ENCODE measurements around the gene OR4K15. TPM values are rescaled to one million over a fixed set of nuclear protein-coding genes. Genes with fewer than 3 reads are reported as not detected.
"Not testable (repeated sequence)": the region's sequence is repeated elsewhere in the genome, so short reads cannot be mapped to it uniquely, and the experiment has no call there.

OR4K15 gene, protein sequence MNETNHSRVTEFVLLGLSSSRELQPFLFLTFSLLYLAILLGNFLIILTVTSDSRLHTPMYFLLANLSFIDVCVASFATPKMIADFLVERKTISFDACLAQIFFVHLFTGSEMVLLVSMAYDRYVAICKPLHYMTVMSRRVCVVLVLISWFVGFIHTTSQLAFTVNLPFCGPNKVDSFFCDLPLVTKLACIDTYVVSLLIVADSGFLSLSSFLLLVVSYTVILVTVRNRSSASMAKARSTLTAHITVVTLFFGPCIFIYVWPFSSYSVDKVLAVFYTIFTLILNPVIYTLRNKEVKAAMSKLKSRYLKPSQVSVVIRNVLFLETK
- not detected for total RNA-seq

GRCh38 chr14:19975291-19975690 lies at the start of gene OR4K15:
OR4K15 (plus strand) TSS chr14:19975591; CDS start chr14:19975591, 0 bp downstream.
- DNase-seq (ENCODE audit: low spot score), result no peak

DNA sequence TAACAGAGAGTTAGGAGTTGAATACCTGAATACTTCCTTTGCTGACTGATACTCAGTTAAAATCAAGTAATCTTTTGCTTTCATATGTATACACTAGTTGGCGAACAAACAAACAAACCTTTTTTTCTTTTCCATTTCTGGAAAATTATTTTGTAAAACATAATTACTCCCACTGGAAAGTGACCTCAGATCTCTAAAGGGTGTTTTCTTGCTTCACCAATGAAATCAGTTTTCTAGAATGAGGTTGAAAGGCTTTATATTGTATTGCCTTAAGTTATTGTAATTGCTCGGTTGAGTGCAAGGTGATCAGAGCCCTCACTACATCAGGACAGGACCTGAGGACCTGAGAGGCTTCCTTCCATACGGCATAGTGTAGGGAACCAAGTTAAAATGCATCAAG lies 44.8 kb upstream of the OR4K15 start, which contains the start of gene OR4K1:
OR4K1 (plus strand) TSS at position 301 of the 400 bp plus-strand sequence. CDS start 4,750 bp downstream, outside the sequence.
- no peak for DNase-seq (ENCODE audit: low spot score)

- no peak for DNase-seq (ENCODE audit: low spot score)
Observed at GRCh38 chr14:19941668-19942067, 33.7 kb upstream of the OR4K15 start.

GRCh38 chr14:19947413-19948090 lies 27.8 kb upstream of the OR4K15 start:
- DNase-seq (ENCODE audit: low spot score), result no peak

DNA sequence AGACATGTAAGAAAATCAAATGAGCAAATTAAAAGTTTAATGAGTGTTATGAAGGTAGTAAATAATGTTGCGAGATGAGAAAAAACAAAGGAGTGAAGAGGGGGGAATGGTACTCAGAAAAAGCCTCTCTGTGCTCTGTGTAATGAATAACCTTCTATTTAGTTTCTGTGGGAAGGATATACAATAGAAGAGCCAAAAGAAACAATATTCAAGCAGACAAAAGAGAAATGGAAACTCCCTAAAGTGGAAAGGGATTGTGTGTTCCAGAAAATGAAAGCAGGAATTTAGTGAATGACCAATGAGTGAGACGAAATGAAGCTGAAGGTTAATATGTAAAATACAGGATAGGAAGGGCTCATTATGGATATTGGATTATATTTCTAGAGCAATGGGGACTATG lies 26.2 kb upstream of the OR4K15 start:
- no peak for DNase-seq (ENCODE audit: low spot score)

DNA sequence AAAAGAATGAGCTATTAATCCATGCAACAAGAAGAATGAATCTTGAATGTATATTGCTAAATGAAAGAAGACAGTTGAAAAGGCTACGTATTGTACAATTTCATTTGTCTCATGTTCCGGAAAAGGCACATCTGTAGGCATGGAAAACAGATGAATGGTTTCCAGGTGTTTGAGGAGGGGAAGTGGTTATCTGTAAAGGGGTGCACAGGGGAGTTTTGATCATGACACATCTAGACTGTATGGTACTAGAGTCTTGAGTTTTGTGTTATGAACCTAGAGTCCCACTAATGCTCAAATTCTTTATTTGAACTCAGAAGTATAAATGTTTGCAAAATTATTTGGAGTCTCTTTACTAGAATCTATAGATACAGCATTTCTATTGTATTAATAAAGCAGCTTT lies 5.7 kb upstream of the OR4K15 start:
- DNase-seq (ENCODE audit: low spot score), result not testable (repeated sequence)

DNA sequence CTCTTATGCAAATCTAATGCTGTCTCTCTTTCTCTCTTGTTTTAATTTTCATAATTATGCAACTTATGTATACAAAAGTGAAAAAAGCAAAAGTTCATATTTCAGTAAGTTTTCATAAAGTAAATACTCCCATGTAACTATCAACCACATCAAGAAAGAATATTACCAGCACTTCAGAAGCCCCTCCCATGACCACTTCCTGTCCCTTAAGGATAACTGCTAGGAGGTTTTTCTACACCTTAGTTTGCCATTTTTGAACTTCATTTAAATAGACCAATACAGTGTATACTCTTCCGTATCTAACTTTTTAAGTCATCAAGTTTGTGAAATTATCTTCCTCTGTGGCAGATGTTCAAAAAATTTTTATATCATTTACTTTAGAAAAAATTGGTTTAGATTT lies 547 bp upstream of the OR4K15 start:
- no peak for DNase-seq (ENCODE audit: low spot score)

GRCh38 chr14:19993438-19993837 lies 18.0 kb downstream of the OR4K15 start:
- DNase-seq (ENCODE audit: low spot score), result no peak

GRCh38 chr14:20001863-20002262 lies 26.5 kb downstream of the OR4K15 start, which contains the start of gene OR4Q2:
OR4Q2 (plus strand) TSS chr14:20002163.
- DNase-seq (ENCODE audit: low spot score), result no peak

DNA sequence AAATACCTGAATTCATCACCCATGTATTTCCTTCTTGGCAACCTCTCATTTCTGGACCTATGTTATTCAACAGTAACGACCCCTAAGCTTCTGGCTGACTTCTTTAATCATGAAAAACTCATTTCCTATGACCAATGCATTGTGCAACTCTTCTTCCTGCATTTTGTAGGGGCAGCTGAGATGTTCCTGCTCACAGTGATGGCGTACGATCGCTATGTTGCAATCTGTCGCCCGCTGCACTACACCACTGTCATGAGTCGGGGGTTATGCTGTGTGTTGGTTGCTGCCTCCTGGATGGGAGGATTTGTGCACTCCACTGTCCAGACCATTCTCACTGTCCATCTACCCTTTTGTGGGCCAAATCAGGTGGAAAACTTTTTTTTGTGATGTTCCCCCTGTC lies 26.9 kb downstream of the OR4K15 start:
- no peak for DNase-seq (ENCODE audit: low spot score)

DNA sequence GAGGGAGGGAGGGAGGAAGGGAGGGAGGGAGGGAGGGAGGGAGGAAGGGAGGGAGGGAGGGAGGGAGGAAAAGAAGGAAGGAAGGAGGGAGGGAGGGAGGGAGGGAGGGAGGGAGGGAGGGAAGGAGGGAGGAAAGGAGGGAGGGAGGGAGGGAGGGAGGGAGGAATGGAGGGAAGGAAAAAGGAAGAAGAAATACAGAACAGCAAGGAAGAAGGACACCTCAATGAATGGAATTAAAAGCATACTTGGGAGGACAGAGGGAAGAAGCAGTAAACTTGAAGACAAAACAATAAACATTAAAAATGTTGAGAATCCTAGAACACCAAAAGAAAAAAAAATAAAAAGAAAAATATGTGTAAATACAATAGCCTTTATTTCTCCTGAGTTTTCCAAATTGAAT lies 32.8 kb downstream of the OR4K15 start:
- DNase-seq (ENCODE audit: low spot score), result no peak

DNA sequence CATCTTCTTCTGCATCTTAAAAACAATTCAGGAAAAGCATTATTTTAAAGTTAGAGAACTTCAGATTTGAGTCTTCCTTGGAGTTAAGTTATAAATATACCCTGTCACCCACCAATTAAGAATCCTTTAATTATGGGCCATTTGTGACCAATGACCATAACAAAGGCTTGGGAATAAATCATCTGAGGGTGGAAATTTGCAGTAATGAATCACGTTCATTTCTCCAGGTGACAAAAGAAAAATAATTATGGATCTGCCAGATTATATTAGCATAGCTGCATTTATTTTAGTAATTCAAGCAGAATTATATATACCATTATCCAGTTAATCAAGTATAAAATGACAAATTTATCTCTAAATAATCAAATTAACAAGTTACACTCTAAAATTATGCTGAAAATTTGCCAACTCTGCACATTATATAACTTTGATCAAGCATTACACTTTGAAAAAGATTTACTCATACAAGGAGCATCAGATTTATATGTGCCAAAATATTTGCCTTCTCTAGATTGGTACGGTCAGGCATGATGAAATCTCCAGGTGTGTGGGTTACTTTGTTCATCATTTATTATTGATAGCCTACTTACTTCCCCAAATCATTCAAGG lies 44.0 kb downstream of the OR4K15 start, which contains the start of gene OR4K14:
OR4K14 (minus strand) TSS at position 51 of the 609 bp plus-strand sequence. CDS start 4,114 bp downstream, outside the sequence.
- no peak for DNase-seq (ENCODE audit: low spot score)

Other genes starting within 250 kb of the OR4K15 start
- gene OR4Q3, start 232.0 kb upstream of the OR4K15 start, total RNA-seq, result not detected
- gene OR4M1, start 202.1 kb upstream of the OR4K15 start, total RNA-seq, result not detected
- gene OR4N2, start 171.8 kb upstream of the OR4K15 start, total RNA-seq, result not detected
- gene OR4K2, start 100.4 kb upstream of the OR4K15 start, total RNA-seq, result not detected
- not detected for gene OR4K5, start 55.0 kb upstream of the OR4K15 start, total RNA-seq
- not detected for gene OR4K1, start 44.7 kb upstream of the OR4K15 start, total RNA-seq
- not detected for gene OR4Q2, start 26.6 kb downstream of the OR4K15 start, total RNA-seq
- gene OR4K14, start 43.7 kb downstream of the OR4K15 start, total RNA-seq, result not detected
- not detected for gene OR4K13, start 60.4 kb downstream of the OR4K15 start, total RNA-seq
- not detected for gene OR4L1, start 84.5 kb downstream of the OR4K15 start, total RNA-seq
- not detected for gene OR4K17, start 135.1 kb downstream of the OR4K15 start, total RNA-seq
- not detected for gene OR4N5, start 163.2 kb downstream of the OR4K15 start, total RNA-seq
- gene OR11G2, start 215.3 kb downstream of the OR4K15 start, total RNA-seq, result not detected
- not detected for gene OR11H6, start 248.1 kb downstream of the OR4K15 start, total RNA-seq

Data from mucosa of gallbladder (tissue), 1 donor.